Measurements from ENCODE around the gene LYPD4. TPM values are rescaled to one million over a fixed set of nuclear protein-coding genes. Genes with fewer than 3 reads are reported as not detected.
"Not testable (repeated sequence)": the region's sequence is repeated elsewhere in the genome, so short reads cannot be mapped to it uniquely, and the experiment has no call there.

LYPD4 gene
- total RNA-seq, 2 experiments from 2014 or later: not detected

DNA sequence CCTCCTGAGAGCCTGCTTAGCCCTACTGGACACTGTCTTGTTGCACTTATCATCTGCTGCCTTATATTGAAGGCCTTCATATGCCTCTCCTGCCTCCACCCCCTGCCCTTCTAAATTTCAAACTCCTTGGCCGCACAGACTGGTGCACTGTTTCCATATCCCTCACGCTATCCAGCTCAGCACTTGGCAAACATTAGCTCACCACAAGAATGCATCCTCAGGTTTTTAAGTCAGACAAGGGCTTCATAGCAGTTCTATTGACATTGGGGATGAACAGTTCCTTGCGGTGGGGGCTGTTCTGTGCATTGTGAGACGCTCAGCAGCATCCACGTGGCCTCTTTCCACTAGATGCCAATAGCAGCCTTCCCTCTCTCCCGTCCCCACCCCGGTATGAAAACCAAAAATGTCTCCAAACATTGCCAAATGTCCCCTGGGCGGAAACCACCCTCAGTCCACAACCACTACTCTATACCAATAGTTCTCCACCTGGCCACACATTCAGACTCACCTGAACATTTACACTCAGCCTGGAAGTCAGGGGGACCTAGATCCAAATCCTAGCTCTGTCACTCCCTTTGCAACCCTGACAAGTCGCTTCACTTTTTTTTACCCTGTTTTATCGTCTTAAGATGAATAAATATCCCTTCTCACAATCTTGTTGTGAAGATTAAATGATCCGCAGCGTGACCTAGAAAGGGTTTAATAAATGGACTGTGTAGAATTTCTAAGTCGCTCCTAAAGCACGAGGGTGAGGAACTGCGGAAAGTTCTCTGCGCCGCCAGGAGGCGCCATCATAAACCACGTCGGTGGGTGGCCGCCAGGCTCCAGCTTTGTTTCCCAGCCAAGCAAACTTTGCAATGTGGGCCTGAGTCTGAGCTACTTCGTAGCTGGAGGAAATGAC is 51.7 kb downstream of the LYPD4 start:
- H3K9me3 Mint-ChIP-seq: no peaks in the 10 kb centered on the region
- no peaks in the 10 kb centered on the region for H3K4me1 Mint-ChIP-seq (ENCODE audit: low read depth)
- intact Hi-C loops (cut with micrococcal nuclease): loop anchor here (1.0 kb wide), 1 partner anchor 29 kb away; no protein-coding TSS in a partner anchor
- peaks cover 18% of the 10 kb centered on the region for H3K27me3 Mint-ChIP-seq (ENCODE audit: low read depth)
- peak; percentile 69 for DNase-seq
- CTCF ChIA-PET: interaction anchor here (0.5 to 6.1 kb wide), 33 partner anchors 9 to 1756 kb away, joined by 3 to 82 read pairs (median 4); no protein-coding TSS in a partner anchor
- no peak overlapping the region for H3K4me3 Mint-ChIP-seq
- no peaks in the 10 kb centered on the region for H3K36me3 Mint-ChIP-seq (ENCODE audit: low read depth)
- no peak overlapping the region for H3K27ac Mint-ChIP-seq

- H3K27ac Mint-ChIP-seq; DNase-seq; H3K9me3 Mint-ChIP-seq; intact Hi-C loops (cut with micrococcal nuclease); H3K36me3 Mint-ChIP-seq (ENCODE audit: low read depth); H3K4me3 Mint-ChIP-seq: not testable (repeated sequence)
- Mint-ChIP-seq H3K27me3 (ENCODE audit: low read depth) (peaks cover 42% of the 10 kb centered on the region), H3K4me1 (ENCODE audit: low read depth) (peaks cover 17% of the 10 kb centered on the region)
- CTCF ChIA-PET: interaction anchor here (0.9 kb wide), 1 partner anchor 147 kb away, joined by 3 read pairs; no protein-coding TSS in a partner anchor
Observed at GRCh38 chr19:41789053-41789452, 55.4 kb downstream of the LYPD4 start.

DNA sequence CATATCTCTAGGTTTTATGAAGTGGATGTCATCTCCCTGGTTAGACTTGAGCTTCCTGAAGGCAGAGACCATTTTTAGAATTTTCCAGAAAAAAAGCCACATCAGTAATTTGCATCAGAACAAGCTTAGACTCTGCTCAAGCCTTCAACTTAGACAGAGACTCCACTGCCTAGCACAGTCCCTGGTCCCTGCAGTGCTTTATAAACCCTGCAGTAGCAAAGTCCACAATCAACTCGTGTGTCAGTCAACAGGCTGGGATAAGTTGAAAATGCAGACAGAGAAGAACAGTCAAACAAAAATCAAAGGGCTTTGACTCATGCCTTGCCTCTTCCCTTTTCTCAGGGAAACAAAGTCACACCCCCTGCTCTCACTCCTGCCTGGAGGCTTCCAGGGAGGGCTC is 56.0 kb downstream of the LYPD4 start:
- peaks cover 45% of the 10 kb centered on the region for H3K27me3 Mint-ChIP-seq (ENCODE audit: low read depth)
- DNase-seq; CTCF ChIA-PET; H3K9me3 Mint-ChIP-seq; H3K4me3 Mint-ChIP-seq; intact Hi-C loops (cut with micrococcal nuclease); H3K36me3 Mint-ChIP-seq (ENCODE audit: low read depth); H3K27ac Mint-ChIP-seq: not testable (repeated sequence)
- H3K4me1 Mint-ChIP-seq (ENCODE audit: low read depth): peaks cover 17% of the 10 kb centered on the region

Small RNA genes within 50 kb of the gene (microRNA-seq; reads per million reads assigned to microRNA genes)
- gene MIR6797 (ENCODE audit: borderline microRNAs expressed, borderline replicate concordance): 1.6 reads per million

Other genes with a start within 250 kb of the LYPD4 start
- not detected for gene CEACAM4, start 217.6 kb downstream of the LYPD4 start, total RNA-seq
- gene CEACAM7, start 156.4 kb downstream of the LYPD4 start, total RNA-seq: not detected
- not detected for gene CEACAM5, start 136.1 kb downstream of the LYPD4 start, total RNA-seq
- gene CEACAM6, start 89.2 kb downstream of the LYPD4 start, total RNA-seq: not detected
- gene CEACAM3, start 48.1 kb downstream of the LYPD4 start, total RNA-seq: not detected
- gene DMRTC2, start 359 bp upstream of the LYPD4 start, total RNA-seq: not detected
- 1,000 to 10,000 TPM; 4,092 to 4,109 TPM for gene RPS19, start 15.6 kb upstream of the LYPD4 start, total RNA-seq
- gene CD79A, start 32.6 kb upstream of the LYPD4 start, total RNA-seq: 1 to 10 TPM; 2.5 to 2.7 TPM
- 100 to 1,000 TPM; 246 to 260 TPM for gene ARHGEF1, start 38.5 kb upstream of the LYPD4 start, total RNA-seq
- 1 to 10 TPM in 1 of 2 experiments, under 1 TPM in 1; 0.99 to 1.3 TPM for gene ERFL, start 83.8 kb upstream of the LYPD4 start, total RNA-seq
- 10 to 100 TPM; 32.8 TPM for gene RABAC1, start 114.6 kb upstream of the LYPD4 start, total RNA-seq
- 1 to 10 TPM; 1.1 to 1.5 TPM for gene ATP1A3, start 149.5 kb upstream of the LYPD4 start, total RNA-seq
- 1 to 10 TPM; 1.9 to 2.2 TPM for gene GRIK5, start 225.5 kb upstream of the LYPD4 start, total RNA-seq
- 1 to 10 TPM; 8.4 to 8.8 TPM for gene ZNF574, start 231.5 kb upstream of the LYPD4 start, total RNA-seq

Measured in activated naive CD4-positive, alpha-beta T cell treated with anti-CD3 and anti-CD28 coated beads for 36 hours (primary cell).